HEK293 (cell line): Measurements from ENCODE around the gene PSORS1C1.

ENCODE experiments used
- CTCF ChIA-PET: fragments of 350-600 bp; formaldehyde crosslinking; extraction: SDS; loops from one replicate; lab custom pipeline; 2021; ENCODE audit warnings: antibody characterized with exemption; lab: Yijun Ruan, JAX
- POLR2A ChIA-PET: fragments of 300-600 bp; formaldehyde crosslinking; extraction: SDS; loops from one replicate; lab custom pipeline; 2020; ENCODE audit warnings: antibody characterized with exemption, inconsistent platforms; lab: Yijun Ruan, JAX
- H3K27ac ChIP-seq: fragments of 200-500 bp; sonication (Bioruptor generic); 2 replicates; pipeline ENCODE4 v1.5.1; 2014; ENCODE audit warnings: low read depth, low read length, control low read depth, inconsistent platforms; ENCODE audit errors: extremely low read depth
- H3K36me3 ChIP-seq, 2 experiments: fragments of 200-500 bp in 1 of 2; sonication (Bioruptor generic) in 1 of 2; 1 replicate in 1 of 2; 2 replicates in 1 of 2; pipeline ENCODE4 v1.5.1; 2014 to 2017; ENCODE audit warnings: inconsistent platforms in 2 of 2, low read length in 2 of 2; ENCODE audit not compliant: control insufficient read depth in 2 of 2, insufficient read depth in 1 of 2
- H3K4me1 ChIP-seq: fragments of 200-500 bp; sonication (Bioruptor generic); 2 replicates; pipeline ENCODE4 v1.5.1; 2014; ENCODE audit warnings: mild to moderate bottlenecking, low read length, inconsistent platforms; ENCODE audit not compliant: control insufficient read depth, insufficient read depth
- H3K4me3 ChIP-seq: 2 replicates; pipeline ENCODE4 v1.5.1; 2011; ENCODE audit warnings: low read depth, mild to moderate bottlenecking, control low read depth, low read length, moderate library complexity
- H3K9me3 ChIP-seq: fragments of 200-500 bp; sonication (Bioruptor generic); 2 replicates; pipeline ENCODE4 v1.5.1; 2014; ENCODE audit warnings: low read depth, low read length, inconsistent platforms; ENCODE audit not compliant: control insufficient read depth, insufficient read depth
- BCL11A ChIP-seq: fragments of 450-650 bp; formaldehyde crosslinking; IDR thresholded peaks from 2 replicates; pipeline ENCODE4 v1.5.1; 2016; ENCODE audit warnings: low read depth, missing biosample characterization, missing genetic modification characterization
- EGR2 ChIP-seq: fragments of 450-650 bp; formaldehyde crosslinking; IDR thresholded peaks from 2 replicates; pipeline ENCODE4 v1.5.1; 2016; ENCODE audit warnings: low read depth, missing biosample characterization, missing genetic modification characterization
- OSR2 ChIP-seq: fragments of 450-650 bp; formaldehyde crosslinking; IDR thresholded peaks from 2 replicates; pipeline ENCODE4 v1.5.1; 2016; ENCODE audit warnings: missing biosample characterization, missing genetic modification characterization
- SP7 ChIP-seq: fragments of 450-650 bp; formaldehyde crosslinking; IDR thresholded peaks from 2 replicates; pipeline ENCODE4 v1.5.1; 2016; ENCODE audit warnings: missing biosample characterization, missing genetic modification characterization
- YY1 ChIP-seq: fragments of 450-650 bp; formaldehyde crosslinking; IDR thresholded peaks from 2 replicates; pipeline ENCODE4 v1.5.1; 2018; ENCODE audit warnings: missing biosample characterization, missing genetic modification characterization
- ZBTB17 ChIP-seq: fragments of 450-650 bp; formaldehyde crosslinking; IDR thresholded peaks from 2 replicates; pipeline ENCODE4 v1.5.1; 2016; ENCODE audit warnings: missing biosample characterization, missing genetic modification characterization
- ZBTB48 ChIP-seq: fragments of 450-650 bp; formaldehyde crosslinking; IDR thresholded peaks from 2 replicates; pipeline ENCODE4 v1.5.1; 2016; ENCODE audit warnings: missing biosample characterization, missing genetic modification characterization
- ZBTB6 ChIP-seq: fragments of 450-650 bp; formaldehyde crosslinking; IDR thresholded peaks from 2 replicates; pipeline ENCODE4 v1.5.1; 2017; ENCODE audit warnings: missing biosample characterization, missing genetic modification characterization
- ZNF10 ChIP-seq: fragments of 450-650 bp; formaldehyde crosslinking; IDR thresholded peaks from 2 replicates; pipeline ENCODE4 v1.5.1; 2017; ENCODE audit warnings: missing biosample characterization, missing genetic modification characterization
- ZNF133 ChIP-seq: fragments of 450-650 bp; formaldehyde crosslinking; IDR thresholded peaks from 2 replicates; pipeline ENCODE4 v1.5.1; 2016; ENCODE audit warnings: missing biosample characterization, missing genetic modification characterization
- ZNF184 ChIP-seq: fragments of 450-650 bp; IDR thresholded peaks from 2 replicates; pipeline ENCODE4 v1.5.1; 2018; ENCODE audit warnings: missing biosample characterization, mild to moderate bottlenecking, missing genetic modification characterization
- ZNF248 ChIP-seq: fragments of 450-650 bp; formaldehyde crosslinking; IDR thresholded peaks from 2 replicates; pipeline ENCODE4 v1.5.1; 2017; ENCODE audit warnings: missing biosample characterization, missing genetic modification characterization
- ZNF280C ChIP-seq: fragments of 450-650 bp; formaldehyde crosslinking; IDR thresholded peaks from 2 replicates; pipeline ENCODE4 v1.5.1; 2016; ENCODE audit warnings: missing biosample characterization, missing genetic modification characterization
- ZNF335 ChIP-seq: fragments of 450-650 bp; formaldehyde crosslinking; conservative IDR thresholded peaks from 2 replicates; pipeline ENCODE4 v1.5.1; 2016; ENCODE audit warnings: missing biosample characterization, missing genetic modification characterization
- ZNF366 ChIP-seq: fragments of 450-650 bp; formaldehyde crosslinking; conservative IDR thresholded peaks from 2 replicates; pipeline ENCODE4 v1.5.1; 2016; ENCODE audit warnings: missing biosample characterization, missing genetic modification characterization
- ZNF391 ChIP-seq: fragments of 450-650 bp; formaldehyde crosslinking; IDR thresholded peaks from 2 replicates; pipeline ENCODE4 v1.5.1; 2016; ENCODE audit warnings: low read depth, missing biosample characterization, missing genetic modification characterization, borderline replicate concordance
- ZNF530 ChIP-seq: fragments of 450-650 bp; formaldehyde crosslinking; IDR thresholded peaks from 2 replicates; pipeline ENCODE4 v1.5.1; 2016; ENCODE audit warnings: low read depth, missing biosample characterization, missing genetic modification characterization
- ZNF558 ChIP-seq: fragments of 450-650 bp; formaldehyde crosslinking; IDR thresholded peaks from 2 replicates; pipeline ENCODE4 v1.5.1; 2016; ENCODE audit warnings: missing biosample characterization, missing genetic modification characterization
- ZNF561 ChIP-seq: fragments of 450-650 bp; IDR thresholded peaks from 2 replicates; pipeline ENCODE4 v1.5.1; 2018; ENCODE audit warnings: missing biosample characterization, missing genetic modification characterization, borderline replicate concordance
- ZNF843 ChIP-seq: fragments of 450-650 bp; formaldehyde crosslinking; IDR thresholded peaks from 2 replicates; pipeline ENCODE4 v1.5.1; 2016; ENCODE audit warnings: missing biosample characterization, missing genetic modification characterization
- TF ChIP-seq, protein P1 (sequence below): fragments of 450-650 bp; formaldehyde crosslinking; IDR thresholded peaks from 2 replicates; pipeline ENCODE4 v1.5.1; 2016; ENCODE audit warnings: missing biosample characterization, missing genetic modification characterization
- TF ChIP-seq, protein P2 (sequence below): fragments of 450-650 bp; formaldehyde crosslinking; IDR thresholded peaks from 2 replicates; pipeline ENCODE4; 2016; ENCODE audit warnings: missing biosample characterization, missing genetic modification characterization
- TF ChIP-seq, protein P3 (sequence below): fragments of 450-650 bp; formaldehyde crosslinking; IDR thresholded peaks from 2 replicates; pipeline ENCODE4 v1.5.1; 2016; ENCODE audit warnings: missing biosample characterization, missing genetic modification characterization
- TF ChIP-seq, protein P4 (sequence below): fragments of 450-650 bp; formaldehyde crosslinking; IDR thresholded peaks from 2 replicates; pipeline ENCODE4 v1.5.0; 2017; ENCODE audit warnings: missing biosample characterization, missing genetic modification characterization, borderline replicate concordance

Gene PSORS1C1

DNA sequence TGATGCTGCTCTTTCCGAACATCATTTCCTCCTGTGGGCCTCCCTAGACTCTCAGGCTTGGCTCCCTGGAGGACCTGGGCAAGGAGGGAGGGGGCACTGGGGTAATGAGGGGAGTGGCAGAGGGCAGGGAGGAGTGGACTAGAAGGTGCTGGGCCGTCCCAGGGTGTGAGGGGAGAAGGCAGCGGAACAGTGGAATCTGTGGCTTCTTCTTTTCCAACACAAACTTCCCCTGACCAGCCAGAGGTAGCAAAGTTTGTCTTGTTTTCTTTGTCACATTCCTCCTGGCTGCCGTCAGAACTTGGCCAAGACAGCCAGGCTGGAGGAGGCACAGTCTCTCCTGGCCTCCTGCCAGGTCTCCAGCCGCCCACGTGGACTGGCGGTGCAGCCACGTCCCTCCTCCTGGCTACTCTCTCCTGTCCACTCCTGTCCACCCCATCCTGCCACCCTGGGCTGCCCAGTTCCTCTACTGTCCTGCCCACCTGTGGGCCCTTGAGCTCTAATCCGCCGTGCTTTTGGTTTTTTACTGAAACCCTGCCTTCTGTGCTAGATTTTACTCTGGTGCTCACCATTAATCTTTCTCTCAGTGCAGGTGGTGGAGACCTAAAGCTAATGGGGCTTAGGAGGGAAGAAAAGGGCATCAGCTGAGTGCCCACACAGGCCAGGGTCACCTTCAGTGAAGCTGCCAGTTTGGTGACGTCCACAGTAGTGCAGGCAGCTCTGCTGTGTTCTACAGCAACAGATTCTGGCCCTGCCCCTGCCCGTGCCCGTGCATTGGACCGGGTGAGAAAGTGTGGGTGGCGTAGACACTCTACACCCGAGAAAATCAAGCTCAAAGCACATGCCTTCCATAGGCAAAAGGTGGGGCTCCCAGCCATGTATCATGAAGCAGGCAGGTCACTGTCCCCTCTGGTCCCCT lies 8.4 kb downstream of the PSORS1C1 start (continued):
- TF ChIP-seq ZNF335 (tag by site-specific recombination) (0 out of 2 replicates have a peak, but pooled peaks have one; percentile 15), ZNF558 (tag by site-specific recombination) (peak; percentile 67; the same call in 1 of the 2 replicates), ZNF184 (tag by site-specific recombination) (peak; percentile 41; the same call in 1 of the 2 replicates), ZNF280C (tag by site-specific recombination) (no peak), ZNF843 (tag by site-specific recombination) (0 out of 2 replicates have a peak, but pooled peaks have one; percentile 16), OSR2 (tag by site-specific recombination) (peak; percentile 74), BCL11A (tag by site-specific recombination) (0 out of 2 replicates have a peak, but pooled peaks have one; percentile 24), ZNF530 (tag by site-specific recombination) (no peak)

DNA sequence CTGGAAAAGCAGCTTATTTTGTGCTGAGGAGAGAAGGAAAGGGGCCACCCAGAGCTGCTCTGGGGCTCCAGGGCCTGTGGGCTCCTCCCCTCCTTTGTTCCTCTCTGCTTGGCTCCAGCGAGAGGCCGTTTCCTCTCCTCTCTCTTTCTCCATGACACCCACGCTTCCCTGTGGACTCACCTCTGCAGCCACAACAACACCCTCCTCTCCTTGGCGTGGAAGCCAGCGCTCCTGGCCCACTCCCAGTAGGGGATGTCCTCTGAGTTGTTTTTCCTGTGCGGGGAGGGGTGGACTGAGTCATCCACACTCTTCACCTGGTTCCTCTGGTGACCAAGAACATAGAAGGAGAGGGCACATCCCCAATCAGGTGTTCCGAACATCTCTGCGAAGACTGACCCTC lies 10.6 kb downstream of the PSORS1C1 start:
- ChIA-PET CTCF (interaction anchor here (0.6 to 11.3 kb wide), 9 partner anchors 9 to 1088 kb away, joined by 3 to 100 read pairs (median 10); partner anchors contain the start of genes C6orf15, PSORS1C1 and PSORS1C2), POLR2A (no interaction called here)
- H3K27ac ChIP-seq = no peak overlapping the region
- no peaks in the 10 kb centered on the region for H3K36me3 ChIP-seq
- no peaks in the 10 kb centered on the region for H3K9me3 ChIP-seq
- peaks cover 10% of the 10 kb centered on the region for H3K4me1 ChIP-seq
- no peak overlapping the region for H3K4me3 ChIP-seq
- TF ChIP-seq EGR2 = peak; percentile 74
- TF ChIP-seq ZNF391 (tag by site-specific recombination) = no peak
- no peak for TF ChIP-seq ZBTB48 (tag by site-specific recombination)
- 0 out of 2 replicates have a peak, but pooled peaks have one; percentile 14 for TF ChIP-seq SP7 (tag by site-specific recombination)
- TF ChIP-seq, protein P1, sequence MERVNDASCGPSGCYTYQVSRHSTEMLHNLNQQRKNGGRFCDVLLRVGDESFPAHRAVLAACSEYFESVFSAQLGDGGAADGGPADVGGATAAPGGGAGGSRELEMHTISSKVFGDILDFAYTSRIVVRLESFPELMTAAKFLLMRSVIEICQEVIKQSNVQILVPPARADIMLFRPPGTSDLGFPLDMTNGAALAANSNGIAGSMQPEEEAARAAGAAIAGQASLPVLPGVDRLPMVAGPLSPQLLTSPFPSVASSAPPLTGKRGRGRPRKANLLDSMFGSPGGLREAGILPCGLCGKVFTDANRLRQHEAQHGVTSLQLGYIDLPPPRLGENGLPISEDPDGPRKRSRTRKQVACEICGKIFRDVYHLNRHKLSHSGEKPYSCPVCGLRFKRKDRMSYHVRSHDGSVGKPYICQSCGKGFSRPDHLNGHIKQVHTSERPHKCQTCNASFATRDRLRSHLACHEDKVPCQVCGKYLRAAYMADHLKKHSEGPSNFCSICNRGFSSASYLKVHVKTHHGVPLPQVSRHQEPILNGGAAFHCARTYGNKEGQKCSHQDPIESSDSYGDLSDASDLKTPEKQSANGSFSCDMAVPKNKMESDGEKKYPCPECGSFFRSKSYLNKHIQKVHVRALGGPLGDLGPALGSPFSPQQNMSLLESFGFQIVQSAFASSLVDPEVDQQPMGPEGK (tag by site-specific recombination) = 0 out of 2 replicates have a peak, but pooled peaks have one; percentile 10
- 0 out of 2 replicates have a peak, but pooled peaks have one; percentile 11 for TF ChIP-seq ZBTB17 (tag by site-specific recombination)
- TF ChIP-seq, protein P2, sequence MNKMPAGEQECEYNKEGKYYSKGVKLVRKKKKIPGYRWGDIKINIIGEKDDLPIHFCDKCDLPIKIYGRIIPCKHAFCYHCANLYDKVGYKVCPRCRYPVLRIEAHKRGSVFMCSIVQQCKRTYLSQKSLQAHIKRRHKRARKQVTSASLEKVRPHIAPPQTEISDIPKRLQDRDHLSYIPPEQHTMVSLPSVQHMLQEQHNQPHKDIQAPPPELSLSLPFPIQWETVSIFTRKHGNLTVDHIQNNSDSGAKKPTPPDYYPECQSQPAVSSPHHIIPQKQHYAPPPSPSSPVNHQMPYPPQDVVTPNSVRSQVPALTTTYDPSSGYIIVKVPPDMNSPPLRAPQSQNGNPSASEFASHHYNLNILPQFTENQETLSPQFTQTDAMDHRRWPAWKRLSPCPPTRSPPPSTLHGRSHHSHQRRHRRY (tag by site-specific recombination) = no peak
- no peak for TF ChIP-seq YY1 (tag by site-specific recombination)
- no peak for TF ChIP-seq ZNF248 (tag by site-specific recombination)
- TF ChIP-seq, protein P3, sequence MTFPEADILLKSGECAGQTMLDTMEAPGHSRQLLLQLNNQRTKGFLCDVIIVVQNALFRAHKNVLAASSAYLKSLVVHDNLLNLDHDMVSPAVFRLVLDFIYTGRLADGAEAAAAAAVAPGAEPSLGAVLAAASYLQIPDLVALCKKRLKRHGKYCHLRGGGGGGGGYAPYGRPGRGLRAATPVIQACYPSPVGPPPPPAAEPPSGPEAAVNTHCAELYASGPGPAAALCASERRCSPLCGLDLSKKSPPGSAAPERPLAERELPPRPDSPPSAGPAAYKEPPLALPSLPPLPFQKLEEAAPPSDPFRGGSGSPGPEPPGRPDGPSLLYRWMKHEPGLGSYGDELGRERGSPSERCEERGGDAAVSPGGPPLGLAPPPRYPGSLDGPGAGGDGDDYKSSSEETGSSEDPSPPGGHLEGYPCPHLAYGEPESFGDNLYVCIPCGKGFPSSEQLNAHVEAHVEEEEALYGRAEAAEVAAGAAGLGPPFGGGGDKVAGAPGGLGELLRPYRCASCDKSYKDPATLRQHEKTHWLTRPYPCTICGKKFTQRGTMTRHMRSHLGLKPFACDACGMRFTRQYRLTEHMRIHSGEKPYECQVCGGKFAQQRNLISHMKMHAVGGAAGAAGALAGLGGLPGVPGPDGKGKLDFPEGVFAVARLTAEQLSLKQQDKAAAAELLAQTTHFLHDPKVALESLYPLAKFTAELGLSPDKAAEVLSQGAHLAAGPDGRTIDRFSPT (tag by site-specific recombination) = no peak
- TF ChIP-seq, protein P4, sequence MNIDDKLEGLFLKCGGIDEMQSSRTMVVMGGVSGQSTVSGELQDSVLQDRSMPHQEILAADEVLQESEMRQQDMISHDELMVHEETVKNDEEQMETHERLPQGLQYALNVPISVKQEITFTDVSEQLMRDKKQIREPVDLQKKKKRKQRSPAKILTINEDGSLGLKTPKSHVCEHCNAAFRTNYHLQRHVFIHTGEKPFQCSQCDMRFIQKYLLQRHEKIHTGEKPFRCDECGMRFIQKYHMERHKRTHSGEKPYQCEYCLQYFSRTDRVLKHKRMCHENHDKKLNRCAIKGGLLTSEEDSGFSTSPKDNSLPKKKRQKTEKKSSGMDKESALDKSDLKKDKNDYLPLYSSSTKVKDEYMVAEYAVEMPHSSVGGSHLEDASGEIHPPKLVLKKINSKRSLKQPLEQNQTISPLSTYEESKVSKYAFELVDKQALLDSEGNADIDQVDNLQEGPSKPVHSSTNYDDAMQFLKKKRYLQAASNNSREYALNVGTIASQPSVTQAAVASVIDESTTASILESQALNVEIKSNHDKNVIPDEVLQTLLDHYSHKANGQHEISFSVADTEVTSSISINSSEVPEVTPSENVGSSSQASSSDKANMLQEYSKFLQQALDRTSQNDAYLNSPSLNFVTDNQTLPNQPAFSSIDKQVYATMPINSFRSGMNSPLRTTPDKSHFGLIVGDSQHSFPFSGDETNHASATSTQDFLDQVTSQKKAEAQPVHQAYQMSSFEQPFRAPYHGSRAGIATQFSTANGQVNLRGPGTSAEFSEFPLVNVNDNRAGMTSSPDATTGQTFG (tag by site-specific recombination) = no peak
- TF ChIP-seq ZNF366 (tag by site-specific recombination) = peak; percentile 22; the same call in 1 of the 2 replicates
- TF ChIP-seq ZNF133 = no peak
- TF ChIP-seq ZNF10 (tag by site-specific recombination) = peak; percentile 57; the same call in 1 of the 2 replicates
- no peak for TF ChIP-seq ZNF561
- TF ChIP-seq ZBTB6 = no peak
